Epithelial cell of proximal tubule (primary cell): ENCODE measurements around the gene PRKN. TPM values are rescaled to one million over a fixed set of nuclear protein-coding genes. Genes with fewer than 3 reads are reported as not detected.

ENCODE experiments used
- DNase-seq: peaks from one replicate; pipeline ENCODE4 v3.0.0-alpha.2; 2011; ENCODE audit warnings: low read depth
- H3K4me3 ChIP-seq: 2 replicates; pipeline ENCODE4 v1.5.1; 2011; ENCODE audit warnings: low read depth, mild to moderate bottlenecking, low read length
- total RNA-seq: library from RNA; depleted of rRNA; stranded (reverse); fragments of >200 nt; gene quantifications from 2 replicates; pipeline ENCODE4 v1.2.3, GENCODE V29; 2015
- TF ChIP-seq, protein P1 (sequence below): conservative IDR thresholded peaks from 2 replicates; pipeline ENCODE4 v1.5.1; 2012; ENCODE audit warnings: low read depth, mild to moderate bottlenecking, low read length

The PRKN gene
- total RNA-seq, 1 donor from 2014 or later: 0.58 TPM

DNA sequence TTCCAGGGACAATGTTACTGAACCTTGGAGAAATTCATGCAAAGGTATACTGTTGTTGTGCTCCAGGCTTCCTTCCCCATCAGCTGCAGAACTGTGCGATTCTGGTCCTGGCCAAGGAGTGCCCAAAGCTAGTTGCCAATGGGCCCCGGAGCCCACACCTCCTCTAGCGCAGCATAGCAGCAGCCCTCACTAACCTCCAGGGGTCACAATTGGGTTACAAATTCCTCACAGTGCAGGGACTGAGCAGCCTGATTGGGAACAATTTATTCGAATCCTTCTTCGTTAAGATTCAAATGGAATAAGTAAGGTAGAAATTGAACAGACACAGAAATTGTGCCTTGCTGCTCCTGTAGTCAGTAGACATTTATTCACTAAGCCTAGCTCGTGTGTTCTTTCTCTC lies 284.9 kb downstream of the PRKN start:
- TF ChIP-seq, protein P1, sequence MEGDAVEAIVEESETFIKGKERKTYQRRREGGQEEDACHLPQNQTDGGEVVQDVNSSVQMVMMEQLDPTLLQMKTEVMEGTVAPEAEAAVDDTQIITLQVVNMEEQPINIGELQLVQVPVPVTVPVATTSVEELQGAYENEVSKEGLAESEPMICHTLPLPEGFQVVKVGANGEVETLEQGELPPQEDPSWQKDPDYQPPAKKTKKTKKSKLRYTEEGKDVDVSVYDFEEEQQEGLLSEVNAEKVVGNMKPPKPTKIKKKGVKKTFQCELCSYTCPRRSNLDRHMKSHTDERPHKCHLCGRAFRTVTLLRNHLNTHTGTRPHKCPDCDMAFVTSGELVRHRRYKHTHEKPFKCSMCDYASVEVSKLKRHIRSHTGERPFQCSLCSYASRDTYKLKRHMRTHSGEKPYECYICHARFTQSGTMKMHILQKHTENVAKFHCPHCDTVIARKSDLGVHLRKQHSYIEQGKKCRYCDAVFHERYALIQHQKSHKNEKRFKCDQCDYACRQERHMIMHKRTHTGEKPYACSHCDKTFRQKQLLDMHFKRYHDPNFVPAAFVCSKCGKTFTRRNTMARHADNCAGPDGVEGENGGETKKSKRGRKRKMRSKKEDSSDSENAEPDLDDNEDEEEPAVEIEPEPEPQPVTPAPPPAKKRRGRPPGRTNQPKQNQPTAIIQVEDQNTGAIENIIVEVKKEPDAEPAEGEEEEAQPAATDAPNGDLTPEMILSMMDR: peak; percentile 64
- H3K4me3 ChIP-seq: no peak overlapping the region
- no peak for DNase-seq

DNA sequence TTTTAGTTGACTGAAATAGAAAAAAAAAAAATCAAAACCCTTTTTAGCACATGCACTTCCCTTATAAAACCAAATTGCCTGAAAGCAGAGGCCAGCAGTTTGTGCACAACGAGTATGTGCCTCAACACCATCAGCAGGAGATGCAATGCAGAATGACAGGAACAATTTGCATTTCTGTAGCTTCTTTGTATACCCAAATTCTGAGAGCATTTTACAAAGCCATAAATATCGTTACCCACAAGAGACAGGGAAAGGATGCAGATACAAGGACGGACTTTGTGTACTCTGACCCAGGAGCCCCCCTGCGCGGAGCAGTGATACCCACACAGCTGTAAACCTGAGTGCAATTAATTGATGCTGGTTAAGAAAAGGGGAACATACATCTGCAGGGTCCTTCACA lies 285.6 kb downstream of the PRKN start:
- no peak for DNase-seq
- H3K4me3 ChIP-seq: no peak overlapping the region
- TF ChIP-seq, protein P1: no peak

DNA sequence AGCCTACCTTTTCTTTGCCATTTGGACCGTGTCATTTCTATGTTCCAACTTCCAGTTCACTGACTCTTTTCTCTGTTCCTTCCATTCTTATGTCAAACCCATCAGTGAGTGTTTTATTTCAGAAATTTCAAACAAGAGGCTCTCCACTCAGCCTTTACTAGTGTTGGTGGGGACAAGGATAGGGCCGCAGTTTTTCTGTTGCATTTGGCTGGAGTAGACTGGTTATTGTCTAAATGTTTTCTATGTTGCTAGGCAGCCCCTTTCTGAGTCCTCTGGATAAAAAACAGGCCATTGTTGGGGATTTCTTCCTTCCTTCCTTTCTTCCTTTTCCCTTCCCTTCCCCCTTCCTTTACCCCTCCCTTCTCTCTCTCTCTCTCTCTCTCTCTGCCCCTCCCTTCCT lies 288.6 kb downstream of the PRKN start:
- TF ChIP-seq, protein P1: no peak
- no peak overlapping the region for H3K4me3 ChIP-seq
- DNase-seq: no peak

DNA sequence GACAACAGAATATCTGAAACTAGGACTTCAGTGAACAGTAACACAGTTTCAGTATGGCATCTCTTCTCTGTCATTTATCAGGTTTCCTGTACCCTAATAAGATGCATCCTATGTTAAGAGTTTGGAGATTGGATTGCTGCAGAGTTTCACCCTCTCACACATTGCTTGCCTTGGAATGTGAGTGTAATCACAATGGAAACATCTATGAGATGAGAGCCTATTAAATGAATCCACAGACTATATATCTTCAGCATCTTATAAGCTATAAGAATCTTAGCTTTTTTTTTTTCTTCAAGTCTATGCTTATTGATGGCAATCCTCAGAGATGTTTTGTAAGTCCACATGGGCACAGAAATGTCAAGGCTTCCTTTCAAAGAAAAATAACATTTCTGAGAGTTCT lies 292.5 kb downstream of the PRKN start:
- TF ChIP-seq, protein P1: no peak
- DNase-seq: no peak
- no peak overlapping the region for H3K4me3 ChIP-seq

DNA sequence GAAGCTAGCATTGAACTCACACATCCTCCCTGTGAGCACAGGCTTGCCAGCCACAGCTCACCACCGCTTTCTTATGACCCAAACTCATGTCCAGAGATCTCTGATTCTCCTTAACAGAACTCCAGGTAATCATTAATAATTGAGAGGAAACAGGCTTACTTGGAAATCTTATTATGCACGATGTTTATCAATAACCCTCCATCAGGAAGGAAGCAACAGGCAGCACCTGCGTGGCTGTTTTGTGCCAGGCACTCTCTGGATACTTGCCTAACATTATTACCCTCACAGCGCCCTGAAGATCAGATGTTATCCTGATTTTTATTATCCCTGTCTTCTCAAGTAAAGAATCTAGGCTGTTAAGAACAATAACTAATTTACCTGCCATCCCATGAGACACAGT lies 306.6 kb downstream of the PRKN start:
- TF ChIP-seq, protein P1: no peak
- DNase-seq: no peak

DNA sequence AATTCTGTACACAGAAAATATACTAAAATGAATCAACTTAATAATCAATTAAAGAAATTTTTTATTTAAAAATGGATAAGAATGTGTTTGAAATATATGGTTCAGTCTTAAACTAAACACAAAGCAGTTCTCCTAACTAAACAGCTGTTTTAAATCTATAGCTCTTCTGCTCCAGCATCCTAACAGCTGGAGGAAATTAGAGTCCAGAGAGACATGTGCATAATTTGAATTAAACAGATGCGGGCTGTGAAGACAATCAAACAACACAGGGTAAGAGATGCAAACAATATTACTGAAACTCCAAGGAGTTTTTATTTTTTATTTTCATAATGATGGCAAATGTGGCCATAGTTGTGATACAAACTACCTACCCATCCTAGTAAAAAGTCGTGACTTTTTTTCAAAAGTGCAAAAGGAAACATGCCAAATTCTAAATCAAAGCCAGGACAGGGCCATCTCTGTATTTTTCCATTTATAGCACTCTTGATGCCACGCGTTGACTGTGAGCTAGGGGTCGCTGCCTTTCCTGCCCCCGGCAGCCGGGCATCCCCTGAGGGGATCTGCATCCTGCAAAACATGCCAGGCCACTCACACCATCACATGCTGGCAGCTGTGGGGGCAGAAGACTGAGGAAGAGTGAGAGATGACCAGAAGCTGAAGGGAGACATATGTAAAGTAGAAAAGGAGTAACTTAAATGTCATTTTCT lies 310.6 kb downstream of the PRKN start:
- TF ChIP-seq, protein P1: peak; percentile 5
- DNase-seq: no peak
- no peak overlapping the region for H3K4me3 ChIP-seq

More for the DNA sequence above, 306.6 kb downstream of the PRKN start:
- no peak overlapping the region for H3K4me3 ChIP-seq

DNA sequence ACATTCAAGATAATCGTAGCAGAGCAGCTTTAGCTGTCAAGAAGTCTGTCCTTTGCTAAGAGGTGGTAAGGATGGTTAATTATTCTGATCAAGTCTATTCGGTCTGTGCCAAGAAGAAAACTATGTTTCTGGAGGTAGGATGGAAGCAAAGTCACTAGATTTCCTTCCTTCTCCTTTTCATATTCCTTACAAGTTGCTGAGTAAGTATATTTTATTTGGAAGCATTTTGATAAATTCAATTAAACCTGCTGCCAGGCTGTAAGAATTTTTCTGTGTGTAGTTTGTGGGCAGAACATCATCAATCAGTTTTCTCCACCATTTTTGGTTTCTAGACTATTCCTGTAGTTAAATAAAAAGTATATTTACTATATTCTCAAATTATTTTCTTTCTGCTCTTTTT lies 311.3 kb downstream of the PRKN start:
- TF ChIP-seq, protein P1: no peak
- H3K4me3 ChIP-seq: no peak overlapping the region
- no peak for DNase-seq
